Small intestine (tissue), 7 donors: ENCODE measurements around the gene ARHGAP10. TPM values are rescaled to one million over a fixed set of nuclear protein-coding genes. Genes with fewer than 3 reads are reported as not detected.
"Not testable (repeated sequence)": the region's sequence is repeated elsewhere in the genome, so short reads cannot be mapped to it uniquely, and the experiment has no call there.

Experiments
- DNase-seq, 2 donors: peaks; one replicate each; pipeline versions ENCODE4 v3.0.0 to v3.0.0-alpha.2; 2013
- FAIRE-seq: peaks from 2 replicates; lab custom pipeline; 2012; peaks lifted over from hg19 to GRCh38; lab: Jason Lieb, UNC
- H3K27ac ChIP-seq, 3 donors: one replicate each; pipeline ENCODE4 v1.5.1; 2013; ENCODE audit warnings: low read length in 2 of 3, mild to moderate bottlenecking in 2 of 3, control low read depth in 1 of 3, inconsistent platforms in 1 of 3, low read depth in 1 of 3, moderate library complexity in 1 of 3
- H3K27me3 ChIP-seq, 3 donors: one replicate each; pipeline ENCODE4 v1.6.1; 2013; ENCODE audit warnings: low read length in 3 of 3, inconsistent platforms in 1 of 3; ENCODE audit not compliant: control insufficient read depth in 3 of 3, insufficient read depth in 3 of 3
- H3K36me3 ChIP-seq, 3 donors: one replicate each; pipeline ENCODE4 v1.6.1; 2013; ENCODE audit warnings: low read length in 3 of 3, inconsistent platforms in 1 of 3, low read depth in 1 of 3, mild to moderate bottlenecking in 1 of 3, moderate library complexity in 1 of 3; ENCODE audit not compliant: control insufficient read depth in 3 of 3, insufficient read depth in 2 of 3
- H3K4me1 ChIP-seq, 3 donors: one replicate each; pipeline ENCODE4 v1.6.1; 2013; ENCODE audit warnings: low read length in 2 of 3, inconsistent platforms in 1 of 3, low read depth in 1 of 3, mild to moderate bottlenecking in 1 of 3, moderate library complexity in 1 of 3; ENCODE audit not compliant: control insufficient read depth in 3 of 3, insufficient read depth in 2 of 3
- H3K4me3 ChIP-seq, 3 donors: one replicate each; pipeline ENCODE4 v1.5.1; 2013; ENCODE audit warnings: low read length in 3 of 3, control low read depth in 1 of 3, inconsistent platforms in 1 of 3, low read depth in 1 of 3, mild to moderate bottlenecking in 1 of 3, moderate library complexity in 1 of 3
- H3K9me3 ChIP-seq, 2 donors: one replicate each; pipeline ENCODE4 v1.6.1; 2013; ENCODE audit warnings: low read depth in 1 of 2, low read length in 1 of 2; ENCODE audit not compliant: control insufficient read depth in 2 of 2, insufficient read depth in 1 of 2
- WGBS, 3 donors: extraction: QIAGEN DNeasy Blood & Tissue Kit; methylation state at CpG; one replicate each; pipeline ENCODE4 v1.1.7; 2013; 5-methylcytosine and 5-hydroxymethylcytosine counted together
- polyA plus RNA-seq, 4 donors: library from polyadenylated mRNA; stranded (reverse) in 3 of 4; unstranded in 1 of 4; fragments of 200-250 nt in 3 of 4; fragments of 120-200 nt in 1 of 4; gene quantifications; one replicate each; pipeline versions ENCODE4 v1.2.1 to v1.2.3, GENCODE V29; 2013
- donor health status: healthy with polysubstance abuse.
- donor health status: control.
- donor health status: control.
- donor health status: Bipolar disorder and iron deficiency.
- donor health status: healthy.

ARHGAP10 gene
- polyA plus RNA-seq, 4 donors, result 3.4 to 13.2 (median 6.7) TPM

- Histone ChIP-seq H3K4me1 (peaks cover 0 to 18% (median 5%) of the 10 kb centered on the region in 3 donors), H3K9me3 (no peaks in the 10 kb centered on the region), H3K4me3 (no peak overlapping the region), H3K36me3 (no peaks in the 10 kb centered on the region), H3K27ac (no peak overlapping the region), H3K27me3 (no peaks in the 10 kb centered on the region)
- DNase-seq (no peak), FAIRE-seq (no peak)
- WGBS, 3 donors, result 60 to 67% (median 64%) methylated on average over 5 of the region's 5 CpGs
Observed at GRCh38 chr4:147794787-147795413, 63.0 kb downstream of the ARHGAP10 start.

DNA sequence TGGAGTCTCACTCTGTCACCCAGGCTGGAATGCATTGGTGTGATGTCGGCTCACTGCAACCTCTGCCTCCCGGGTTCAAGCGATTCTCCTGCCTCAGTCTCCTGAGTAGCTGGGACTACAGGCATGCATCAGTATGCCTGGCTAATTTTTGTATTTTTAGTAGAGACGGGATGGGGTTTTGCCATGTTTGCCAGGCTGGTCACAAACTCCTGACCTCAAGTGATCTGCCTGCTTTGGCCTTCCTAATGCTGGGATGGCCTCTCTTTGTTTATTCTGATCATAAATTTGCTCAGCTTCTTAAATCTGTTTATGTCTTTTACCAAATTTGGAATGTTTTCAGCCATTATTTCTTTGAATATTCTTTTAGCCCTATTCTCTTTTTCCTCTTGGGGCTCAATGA, 67.2 kb downstream of the ARHGAP10 start:
- not testable (repeated sequence) for H3K36me3 ChIP-seq, H3K27ac ChIP-seq, H3K9me3 ChIP-seq, DNase-seq, H3K4me3 ChIP-seq, FAIRE-seq, H3K27me3 ChIP-seq
- 80 to 96% (median 84%) methylated on average over 4 of the region's 4 CpGs for WGBS, 3 donors
- H3K4me1 ChIP-seq, result peaks cover 0 to 11% (median 3%) of the 10 kb centered on the region in 3 donors

DNA sequence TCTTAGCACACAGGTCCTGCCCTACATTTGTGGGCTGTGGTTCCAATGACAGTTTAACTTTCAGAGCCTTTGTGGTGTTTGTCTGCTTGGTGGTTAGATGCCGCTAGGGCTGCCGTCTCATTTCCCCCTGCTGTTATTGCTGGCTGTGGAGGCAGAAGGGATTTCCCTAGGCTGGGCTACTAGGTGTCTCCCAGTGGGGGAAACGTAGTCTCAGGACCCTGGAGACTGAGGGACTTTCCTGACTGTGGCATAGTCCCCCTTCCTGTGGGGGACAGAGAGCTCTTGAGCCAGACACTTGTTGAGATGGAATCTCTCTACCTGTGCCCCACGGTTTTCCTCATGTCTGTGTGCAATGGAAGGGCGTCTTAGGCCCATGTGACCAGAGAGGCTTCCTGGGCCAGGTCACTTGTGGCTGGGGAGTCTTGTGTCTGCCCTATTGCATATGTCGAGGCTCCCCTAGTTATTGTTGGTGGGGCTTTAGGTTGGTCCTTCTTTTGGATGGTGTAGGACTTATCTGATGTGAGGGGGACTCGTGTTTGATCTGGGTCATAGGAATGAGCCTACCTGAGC, 68.2 kb downstream of the ARHGAP10 start:
- 72 to 85% (median 80%) methylated on average over 7 of the region's 7 CpGs for WGBS, 3 donors
- no peaks in the 10 kb centered on the region for H3K27me3 ChIP-seq
- H3K36me3 ChIP-seq, result no peaks in the 10 kb centered on the region
- no peaks in the 10 kb centered on the region for H3K9me3 ChIP-seq
- H3K27ac ChIP-seq, result no peak overlapping the region
- H3K4me1 ChIP-seq, result peaks cover 0 to 3% (median 3%) of the 10 kb centered on the region in 3 donors
- FAIRE-seq (no peak), DNase-seq (peak in 1 of 2 donors; percentile 31)
- H3K4me3 ChIP-seq, result no peak overlapping the region

- Histone ChIP-seq H3K27ac (no peak overlapping the region), H3K4me1 (peaks cover 0 to 3% (median 0%) of the 10 kb centered on the region in 3 donors), H3K27me3 (no peaks in the 10 kb centered on the region), H3K36me3 (no peaks in the 10 kb centered on the region), H3K9me3 (no peaks in the 10 kb centered on the region), H3K4me3 (no peak overlapping the region)
- DNase-seq, result no peak
- FAIRE-seq, result no peak
- 87 to 94% (median 89%) methylated on average over 4 of the region's 4 CpGs for WGBS, 3 donors
Observed at GRCh38 chr4:147801820-147802219, 69.9 kb downstream of the ARHGAP10 start.

DNA sequence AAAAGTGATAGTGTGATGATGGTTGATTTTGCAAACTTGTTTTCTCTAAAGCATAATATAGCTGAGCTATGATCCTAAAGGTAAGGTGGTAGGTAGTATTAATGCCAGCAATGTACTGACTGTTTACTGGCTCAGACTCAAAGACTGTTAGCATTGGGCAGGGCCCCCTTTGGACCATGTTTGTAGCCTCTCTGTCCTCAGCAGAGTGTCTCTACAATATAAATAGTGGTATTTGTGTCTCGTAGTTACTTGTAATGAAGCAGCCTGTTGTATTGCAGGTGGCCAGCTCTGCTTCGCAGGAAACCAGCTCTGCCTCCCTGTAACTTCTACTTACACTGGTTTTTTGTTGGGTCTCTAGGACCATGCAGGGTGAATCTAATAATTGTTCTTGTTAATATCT, 70.5 kb downstream of the ARHGAP10 start:
- Histone ChIP-seq H3K4me3 (no peak overlapping the region), H3K9me3 (no peaks in the 10 kb centered on the region), H3K27ac (no peak overlapping the region), H3K4me1 (peaks cover 0 to 3% (median 0%) of the 10 kb centered on the region in 3 donors), H3K27me3 (no peaks in the 10 kb centered on the region), H3K36me3 (no peaks in the 10 kb centered on the region)
- FAIRE-seq (no peak), DNase-seq (no peak)
- 82 to 91% (median 90%) methylated on average over 2 of the region's 2 CpGs for WGBS, 3 donors

DNA sequence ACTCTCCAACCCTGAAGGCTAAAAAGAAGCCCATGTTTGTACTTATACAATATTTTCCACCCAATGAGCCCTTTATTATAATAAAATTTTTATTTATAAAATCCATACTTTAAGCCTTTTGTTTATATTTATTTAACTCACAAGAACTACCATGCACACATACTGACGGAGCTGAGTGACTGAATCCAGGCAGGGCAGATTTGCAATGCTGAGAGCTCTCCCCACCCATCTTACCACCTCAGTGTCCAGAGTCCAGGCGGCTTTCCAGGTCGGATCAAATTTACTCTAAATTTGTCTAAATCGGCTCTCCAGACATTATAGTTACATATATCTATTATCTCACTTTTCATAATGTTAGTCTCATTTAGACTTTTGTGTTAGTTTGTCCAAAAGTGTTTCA, 74.1 kb downstream of the ARHGAP10 start:
- FAIRE-seq (no peak), DNase-seq (no peak)
- Histone ChIP-seq H3K4me1 (no peaks in the 10 kb centered on the region), H3K27ac (no peak overlapping the region), H3K36me3 (no peaks in the 10 kb centered on the region), H3K9me3 (no peaks in the 10 kb centered on the region), H3K27me3 (no peaks in the 10 kb centered on the region), H3K4me3 (no peak overlapping the region)
- 83 to 93% (median 90%) methylated on average over 4 of the region's 4 CpGs for WGBS, 3 donors

DNA sequence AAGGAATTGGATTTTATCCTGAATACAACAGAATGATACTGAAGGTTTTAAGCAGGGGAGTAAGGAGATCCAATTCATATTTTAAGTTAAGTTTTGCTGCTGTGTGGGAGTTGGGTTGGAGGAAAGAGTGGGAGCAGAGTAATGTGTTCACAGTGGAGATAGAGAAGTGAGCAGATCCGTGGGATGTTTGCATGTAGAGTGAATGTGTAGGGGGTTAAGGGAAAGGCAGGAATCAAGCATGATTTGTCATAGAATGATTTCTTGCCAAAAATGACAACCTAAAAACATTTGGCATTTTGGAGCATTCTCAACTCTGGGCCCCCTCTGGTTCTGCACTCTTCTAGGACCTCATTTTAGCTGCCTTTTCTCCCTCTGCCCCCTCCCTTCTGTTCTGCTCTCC, 76.6 kb downstream of the ARHGAP10 start:
- 67 to 77% (median 77%) methylated on average over 1 of the region's 1 CpG for WGBS, 3 donors
- no peaks in the 10 kb centered on the region for H3K9me3 ChIP-seq
- no peak overlapping the region for H3K4me3 ChIP-seq
- H3K4me1 ChIP-seq, result no peaks in the 10 kb centered on the region
- H3K27ac ChIP-seq, result no peak overlapping the region
- FAIRE-seq, result no peak
- no peak for DNase-seq
- H3K27me3 ChIP-seq, result no peaks in the 10 kb centered on the region
- no peaks in the 10 kb centered on the region for H3K36me3 ChIP-seq

DNA sequence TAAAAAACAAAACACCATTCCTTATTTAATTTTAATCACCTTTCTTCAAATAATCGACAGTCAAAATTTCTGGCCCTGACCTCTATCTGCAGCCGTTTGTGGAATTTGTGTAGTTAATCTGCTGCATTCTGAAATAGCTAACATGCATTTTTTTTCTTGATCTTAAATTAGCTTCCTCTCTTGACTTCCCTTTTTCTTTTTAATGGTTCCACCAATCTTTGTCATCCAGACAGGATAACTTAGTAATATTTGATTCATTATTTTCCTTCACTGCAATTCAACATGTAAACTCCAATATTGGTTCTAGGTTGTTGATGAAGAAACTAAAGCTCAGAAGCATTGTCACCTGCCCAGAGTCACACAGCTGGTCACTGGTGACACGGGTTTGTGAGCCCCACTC, 77.3 kb downstream of the ARHGAP10 start:
- FAIRE-seq, result no peak
- Histone ChIP-seq H3K36me3 (no peaks in the 10 kb centered on the region), H3K4me3 (no peak overlapping the region), H3K9me3 (no peaks in the 10 kb centered on the region), H3K4me1 (no peaks in the 10 kb centered on the region), H3K27me3 (no peaks in the 10 kb centered on the region), H3K27ac (no peak overlapping the region)
- 56 to 76% (median 73%) methylated on average over 3 of the region's 3 CpGs for WGBS, 3 donors
- no peak for DNase-seq
